IMR-90 (cell line): ENCODE measurements around the gene MT1G. TPM values are rescaled to one million over a fixed set of nuclear protein-coding genes. Genes with fewer than 3 reads are reported as not detected.

Source experiments
- ATAC-seq: fragments of 200-7000 bp; cut with Tn5 transposase; 2 replicates; pipeline ENCODE4 v1.9.1; 2020; ENCODE audit warnings: low read depth, mild to moderate bottlenecking, moderate library complexity
- BruUV-seq: library from RNA; stranded (reverse); fragments of 400-500 nt; replicated peaks from 2 replicates; lab custom pipeline; 2021; lab: Mats Ljungman, UMichigan
- CTCF ChIA-PET: fragments of 300-600 bp; formaldehyde crosslinking; extraction: SDS; loops from one replicate; lab custom pipeline; 2021; ENCODE audit warnings: antibody characterized with exemption; lab: Yijun Ruan, JAX
- POLR2A ChIA-PET: fragments of 300-600 bp; sonication (Branson Sonifier 250); formaldehyde crosslinking; loops from one replicate; lab custom pipeline; 2022; ENCODE audit warnings: antibody characterized with exemption; ENCODE audit not compliant: unreplicated experiment; lab: Charles Lee
- DNase-seq: peaks from one replicate; pipeline ENCODE4 v3.0.0; 2013
- H2AFZ ChIP-seq: replicated peaks from 2 replicates; pipeline ENCODE3; 2013; ENCODE audit warnings: low read length, mild to moderate bottlenecking; ENCODE audit not compliant: poor library complexity
- H2AK5ac ChIP-seq: 2 replicates; pipeline ENCODE4 v1.6.1; 2013; ENCODE audit warnings: low read depth, low read length, inconsistent platforms
- H2AK9ac ChIP-seq: replicated peaks from 2 replicates; pipeline ENCODE3; 2013; ENCODE audit warnings: mild to moderate bottlenecking, low read depth, low read length, moderate library complexity; ENCODE audit not compliant: poor library complexity
- H2BK120ac ChIP-seq: 2 replicates; pipeline ENCODE4 v1.6.1; 2013; ENCODE audit warnings: low read depth, low read length, inconsistent platforms
- H2BK15ac ChIP-seq: 3 replicates; pipeline ENCODE4 v1.6.1; 2013; ENCODE audit warnings: low read depth, low read length, inconsistent platforms
- H2BK20ac ChIP-seq: 2 replicates; pipeline ENCODE4 v1.6.1; 2013; ENCODE audit warnings: low read depth, mild to moderate bottlenecking, inconsistent platforms, low read length, moderate library complexity
- H2BK5ac ChIP-seq: 2 replicates; pipeline ENCODE4 v1.6.1; 2013; ENCODE audit warnings: mild to moderate bottlenecking, low read depth, low read length, inconsistent platforms; ENCODE audit not compliant: poor library complexity, severe bottlenecking
- H3K14ac ChIP-seq: replicated peaks from 2 replicates; pipeline ENCODE4 v1.6.1; 2013; ENCODE audit warnings: low read depth, low read length, inconsistent platforms
- H3K18ac ChIP-seq: 2 replicates; pipeline ENCODE4 v1.6.1; 2013; ENCODE audit warnings: low read depth, low read length, control low read depth
- H3K23ac ChIP-seq: 2 replicates; pipeline ENCODE4 v1.6.1; 2013; ENCODE audit warnings: low read depth, low read length, inconsistent platforms
- H3K27ac ChIP-seq: 2 replicates; pipeline ENCODE4 v1.5.1; 2013; ENCODE audit warnings: mild to moderate bottlenecking, control low read depth, low read length; ENCODE audit not compliant: insufficient read depth
- H3K27me3 ChIP-seq: 2 replicates; pipeline ENCODE4 v1.6.1; 2013; ENCODE audit warnings: low read length; ENCODE audit not compliant: control insufficient read depth, insufficient read depth
- H3K36me3 ChIP-seq: 2 replicates; pipeline ENCODE4 v1.6.1; 2013; ENCODE audit warnings: low read length, mixed read lengths; ENCODE audit not compliant: control insufficient read depth, insufficient read depth
- H3K4ac ChIP-seq: 2 replicates; pipeline ENCODE4 v1.6.1; 2013; ENCODE audit warnings: low read depth, low read length, inconsistent platforms
- H3K4me1 ChIP-seq: 2 replicates; pipeline ENCODE4 v1.6.1; 2013; ENCODE audit warnings: low read length, mixed read lengths; ENCODE audit not compliant: control insufficient read depth, insufficient read depth
- H3K4me2 ChIP-seq: 2 replicates; pipeline ENCODE4 v1.6.1; 2013; ENCODE audit warnings: low read depth, mild to moderate bottlenecking, control low read depth, low read length, moderate library complexity
- H3K4me3 ChIP-seq: 2 replicates; pipeline ENCODE4 v1.5.1; 2013; ENCODE audit warnings: low read depth, mild to moderate bottlenecking, control low read depth, low read length, moderate library complexity; ENCODE audit not compliant: insufficient read depth
- H3K56ac ChIP-seq: 2 replicates; pipeline ENCODE4 v1.6.1; 2013; ENCODE audit warnings: low read length, inconsistent platforms; ENCODE audit not compliant: insufficient read depth; ENCODE audit errors: extremely low read depth
- H3K79me1 ChIP-seq, 2 experiments: 2 replicates each; pipeline ENCODE4 v1.6.1; 2013; ENCODE audit warnings: low read length in 2 of 2, inconsistent platforms in 1 of 2, low read depth in 1 of 2
- H3K9ac ChIP-seq: 2 replicates; pipeline ENCODE4 v1.6.1; 2013; ENCODE audit warnings: low read depth, low read length, control low read depth
- H3K9me1 ChIP-seq: 2 replicates; pipeline ENCODE4 v1.6.1; 2013; ENCODE audit warnings: low read length, inconsistent platforms; ENCODE audit not compliant: insufficient read depth
- H3K9me3 ChIP-seq: 2 replicates; pipeline ENCODE4 v1.6.1; 2013; ENCODE audit warnings: low read length; ENCODE audit not compliant: control insufficient read depth, insufficient read depth
- H4K20me1 ChIP-seq: 2 replicates; pipeline ENCODE4 v1.6.1; 2013; ENCODE audit warnings: low read length, inconsistent platforms; ENCODE audit not compliant: insufficient read depth
- H4K5ac ChIP-seq: 2 replicates; pipeline ENCODE4 v1.6.1; 2013; ENCODE audit warnings: mild to moderate bottlenecking, low read depth, low read length, control low read depth
- H4K8ac ChIP-seq, 2 experiments: 2 replicates each; pipeline ENCODE4 v1.6.1; 2013; ENCODE audit warnings: low read depth in 2 of 2, low read length in 2 of 2, control low read depth in 1 of 2, inconsistent platforms in 1 of 2
- H4K91ac ChIP-seq: 2 replicates; pipeline ENCODE4 v1.6.1; 2013; ENCODE audit warnings: low read depth, low read length, inconsistent platforms; ENCODE audit not compliant: insufficient read depth
- CEBPB ChIP-seq: IDR thresholded peaks from 2 replicates; pipeline ENCODE4 v1.6.1; 2012; ENCODE audit warnings: low read depth, low read length, improper control_type of control experiment
- FOS ChIP-seq: fragments of 150-350 bp; IDR thresholded peaks from 2 replicates; pipeline ENCODE4 v1.6.1; 2016; ENCODE audit warnings: low read depth, low read length
- WGBS, 2 experiments: methylation state at CpG; one replicate each; pipeline versions ENCODE4 v1.1.5 to v1.1.7; 2013; ENCODE audit warnings: missing lambda C conversion rate in 2 of 2; ENCODE audit not compliant: insufficient read length in 1 of 2; ENCODE audit errors: extremely low coverage in 2 of 2; 5-methylcytosine and 5-hydroxymethylcytosine counted together
- dilution Hi-C: fragments of 300-500 bp; cut with HindIII; formaldehyde crosslinking; loops from one replicate; pipeline ENCODE4 v1.14.3; 2018; ENCODE audit warnings: low sequenced_read_pairs; ENCODE audit not compliant: unreplicated experiment
- in situ Hi-C: fragments of 300-500 bp; cut with MboI; formaldehyde crosslinking; loops from 3 replicates; pipeline ENCODE4 v1.14.3; 2019; ENCODE audit warnings: low sequenced_read_pairs, inconsistent platforms, mixed read lengths
- intact Hi-C: fragments of 100-400 bp; cut with micrococcal nuclease; formaldehyde crosslinking; loops from 2 replicates; pipeline ENCODE4 v1.10.0; 2022
- polyA plus RNA-seq, 3 experiments: library from polyadenylated mRNA; depleted of rRNA; stranded (reverse); fragments of >200 nt; gene quantifications; 2 replicates each; pipeline ENCODE4 v1.2.3, GENCODE V29; 2012; ENCODE audit warnings: low replicate concordance in 1 of 3
- total RNA-seq: library from RNA; depleted of rRNA; stranded (reverse); fragments of >200 nt; gene quantifications from 2 replicates; pipeline ENCODE4 v1.2.3, GENCODE V29; 2012

MT1G gene
- total and polyA plus RNA-seq, 2 of the 4 experiments (the other 2 are of a cell fraction) = 0.48 TPM; not detected in 1

- Histone ChIP-seq H3K18ac (no peak overlapping the region), H4K5ac (no peak overlapping the region), H4K8ac (no peak overlapping the region), H3K56ac (no peak overlapping the region), H3K9me3 (0 out of 2 replicates have a peak, but pooled peaks cover 1% of the 10 kb centered on the region), H2AK9ac (no peak overlapping the region), H3K23ac (no peak overlapping the region), H3K27ac (no peak overlapping the region), H2BK15ac (no peak overlapping the region), H3K9ac (no peak overlapping the region), H3K4ac (no peak overlapping the region), H3K36me3 (no peaks in the 10 kb centered on the region), H3K27me3 (peaks cover 89% of the 10 kb centered on the region), H3K14ac (no peak overlapping the region), H2AK5ac (no peak overlapping the region), H3K9me1 (no peaks in the 10 kb centered on the region), H3K4me1 (no peaks in the 10 kb centered on the region; the same call in 1 of the 2 replicates), H2BK5ac (no peak overlapping the region), H2BK120ac (no peak overlapping the region), H2BK20ac (no peak overlapping the region), H2AFZ (no peak overlapping the region), H4K20me1 (no peaks in the 10 kb centered on the region), H3K79me1 (no peaks in the 10 kb centered on the region), H3K4me3 (no peak overlapping the region), H4K91ac (no peak overlapping the region), H3K4me2 (no peak overlapping the region)
- no TSS peak for BruUV-seq
- no peak for DNase-seq
- WGBS, 2 experiments = no CpG with 5 or more reads among the region's 2 CpGs
- dilution Hi-C loops = no loop called here
- intact Hi-C loops = no loop called here
- ATAC-seq = no peak
- TF ChIP-seq FOS (no peak), CEBPB (peak; percentile 45; the same call in 1 of the 2 replicates)
- ChIA-PET CTCF (no interaction called here), POLR2A (interaction anchor here (0.8 kb wide), 1 partner anchor 11 kb away, joined by 3 read pairs; no protein-coding TSS in a partner anchor)
- in situ Hi-C loops = no loop called here
Measured at GRCh38 chr16:56641166-56641565, 26.7 kb downstream of the MT1G start.
